HEK293 (cell line): ENCODE data around the gene C1orf52.

ENCODE experiments used
- CTCF ChIA-PET: fragments of 350-600 bp; formaldehyde crosslinking; extraction: SDS; loops from one replicate; lab custom pipeline; 2021; ENCODE audit warnings: antibody characterized with exemption; lab: Yijun Ruan, JAX
- POLR2A ChIA-PET: fragments of 300-600 bp; formaldehyde crosslinking; extraction: SDS; loops from one replicate; lab custom pipeline; 2020; ENCODE audit warnings: antibody characterized with exemption, inconsistent platforms; lab: Yijun Ruan, JAX
- H3K27ac ChIP-seq: fragments of 200-500 bp; sonication (Bioruptor generic); 2 replicates; pipeline ENCODE4 v1.5.1; 2014; ENCODE audit warnings: low read depth, low read length, control low read depth, inconsistent platforms; ENCODE audit errors: extremely low read depth
- H3K36me3 ChIP-seq, 2 experiments: fragments of 200-500 bp in 1 of 2; sonication (Bioruptor generic) in 1 of 2; 1 replicate in 1 of 2; 2 replicates in 1 of 2; pipeline ENCODE4 v1.5.1; 2014 to 2017; ENCODE audit warnings: inconsistent platforms in 2 of 2, low read length in 2 of 2; ENCODE audit not compliant: control insufficient read depth in 2 of 2, insufficient read depth in 1 of 2
- H3K4me1 ChIP-seq: fragments of 200-500 bp; sonication (Bioruptor generic); 2 replicates; pipeline ENCODE4 v1.5.1; 2014; ENCODE audit warnings: mild to moderate bottlenecking, low read length, inconsistent platforms; ENCODE audit not compliant: control insufficient read depth, insufficient read depth
- H3K4me3 ChIP-seq: 2 replicates; pipeline ENCODE4 v1.5.1; 2011; ENCODE audit warnings: low read depth, mild to moderate bottlenecking, control low read depth, low read length, moderate library complexity
- H3K9me3 ChIP-seq: fragments of 200-500 bp; sonication (Bioruptor generic); 2 replicates; pipeline ENCODE4 v1.5.1; 2014; ENCODE audit warnings: low read depth, low read length, inconsistent platforms; ENCODE audit not compliant: control insufficient read depth, insufficient read depth
- FEZF1 ChIP-seq: fragments of 450-650 bp; formaldehyde crosslinking; IDR thresholded peaks from 2 replicates; pipeline ENCODE4 v1.5.1; 2016; ENCODE audit warnings: missing biosample characterization, missing genetic modification characterization
- GLI4 ChIP-seq: fragments of 450-650 bp; formaldehyde crosslinking; IDR thresholded peaks from 2 replicates; pipeline ENCODE4 v1.5.1; 2016; ENCODE audit warnings: missing biosample characterization, missing genetic modification characterization
- IKZF3 ChIP-seq: fragments of 450-650 bp; IDR thresholded peaks from 2 replicates; pipeline ENCODE4 v1.5.0; 2018; ENCODE audit warnings: missing biosample characterization, mild to moderate bottlenecking, missing genetic modification characterization, moderate library complexity
- PRDM6 ChIP-seq: fragments of 450-650 bp; formaldehyde crosslinking; IDR thresholded peaks from 2 replicates; pipeline ENCODE4 v1.5.1; 2017; ENCODE audit warnings: missing biosample characterization, missing genetic modification characterization
- SETDB1 ChIP-seq: IDR thresholded peaks from one replicate; pipeline ENCODE4 v1.6.1; 2017; ENCODE audit warnings: mild to moderate bottlenecking, low read length, moderate library complexity, mixed read lengths; ENCODE audit not compliant: insufficient read length
- ZFHX2 ChIP-seq: fragments of 450-650 bp; formaldehyde crosslinking; conservative IDR thresholded peaks from 2 replicates; pipeline ENCODE4 v1.5.1; 2016; ENCODE audit warnings: missing biosample characterization, missing genetic modification characterization
- ZFP37 ChIP-seq: fragments of 450-650 bp; formaldehyde crosslinking; IDR thresholded peaks from 2 replicates; pipeline ENCODE4 v1.5.1; 2016; ENCODE audit warnings: missing biosample characterization, missing genetic modification characterization
- ZIC2 ChIP-seq: fragments of 450-650 bp; formaldehyde crosslinking; IDR thresholded peaks from 2 replicates; pipeline ENCODE4 v1.5.1; 2016; ENCODE audit warnings: missing biosample characterization, missing genetic modification characterization
- ZNF2 ChIP-seq: fragments of 450-650 bp; formaldehyde crosslinking; IDR thresholded peaks from 2 replicates; pipeline ENCODE4 v1.5.1; 2016; ENCODE audit warnings: missing biosample characterization, missing genetic modification characterization
- ZNF335 ChIP-seq: fragments of 450-650 bp; formaldehyde crosslinking; conservative IDR thresholded peaks from 2 replicates; pipeline ENCODE4 v1.5.1; 2016; ENCODE audit warnings: missing biosample characterization, missing genetic modification characterization
- ZNF341 ChIP-seq: fragments of 450-650 bp; formaldehyde crosslinking; IDR thresholded peaks from 2 replicates; pipeline ENCODE4; 2016; ENCODE audit warnings: low read depth, missing biosample characterization, missing genetic modification characterization
- ZNF423 ChIP-seq: fragments of 450-650 bp; formaldehyde crosslinking; IDR thresholded peaks from 2 replicates; pipeline ENCODE4 v1.5.1; 2016; ENCODE audit warnings: missing biosample characterization, missing genetic modification characterization
- ZNF514 ChIP-seq: fragments of 450-650 bp; formaldehyde crosslinking; IDR thresholded peaks from 2 replicates; pipeline ENCODE4 v1.5.1; 2016; ENCODE audit warnings: missing biosample characterization, missing genetic modification characterization
- ZNF561 ChIP-seq: fragments of 450-650 bp; IDR thresholded peaks from 2 replicates; pipeline ENCODE4 v1.5.1; 2018; ENCODE audit warnings: missing biosample characterization, missing genetic modification characterization, borderline replicate concordance
- ZNF626 ChIP-seq: fragments of 450-650 bp; sonication (Bioruptor Pico); formaldehyde crosslinking; IDR thresholded peaks from 2 replicates; pipeline ENCODE4 v1.5.1; 2018; ENCODE audit warnings: missing biosample characterization, missing genetic modification characterization, inconsistent platforms
- ZNF704 ChIP-seq: fragments of 450-650 bp; formaldehyde crosslinking; IDR thresholded peaks from 2 replicates; pipeline ENCODE4 v1.5.1; 2016; ENCODE audit warnings: missing biosample characterization, missing genetic modification characterization
- ZSCAN18 ChIP-seq: fragments of 450-650 bp; formaldehyde crosslinking; IDR thresholded peaks from 2 replicates; pipeline ENCODE4 v1.5.1; 2016; ENCODE audit warnings: missing biosample characterization, missing genetic modification characterization
- ZSCAN5A ChIP-seq: fragments of 450-650 bp; formaldehyde crosslinking; IDR thresholded peaks from 2 replicates; pipeline ENCODE4 v1.5.1; 2016; ENCODE audit warnings: missing biosample characterization, missing genetic modification characterization
- TF ChIP-seq, protein P1 (sequence below): fragments of 450-650 bp; formaldehyde crosslinking; conservative IDR thresholded peaks from 2 replicates; pipeline ENCODE4 v1.5.1; 2016; ENCODE audit warnings: low read depth, missing biosample characterization, missing genetic modification characterization

Gene C1orf52

DNA sequence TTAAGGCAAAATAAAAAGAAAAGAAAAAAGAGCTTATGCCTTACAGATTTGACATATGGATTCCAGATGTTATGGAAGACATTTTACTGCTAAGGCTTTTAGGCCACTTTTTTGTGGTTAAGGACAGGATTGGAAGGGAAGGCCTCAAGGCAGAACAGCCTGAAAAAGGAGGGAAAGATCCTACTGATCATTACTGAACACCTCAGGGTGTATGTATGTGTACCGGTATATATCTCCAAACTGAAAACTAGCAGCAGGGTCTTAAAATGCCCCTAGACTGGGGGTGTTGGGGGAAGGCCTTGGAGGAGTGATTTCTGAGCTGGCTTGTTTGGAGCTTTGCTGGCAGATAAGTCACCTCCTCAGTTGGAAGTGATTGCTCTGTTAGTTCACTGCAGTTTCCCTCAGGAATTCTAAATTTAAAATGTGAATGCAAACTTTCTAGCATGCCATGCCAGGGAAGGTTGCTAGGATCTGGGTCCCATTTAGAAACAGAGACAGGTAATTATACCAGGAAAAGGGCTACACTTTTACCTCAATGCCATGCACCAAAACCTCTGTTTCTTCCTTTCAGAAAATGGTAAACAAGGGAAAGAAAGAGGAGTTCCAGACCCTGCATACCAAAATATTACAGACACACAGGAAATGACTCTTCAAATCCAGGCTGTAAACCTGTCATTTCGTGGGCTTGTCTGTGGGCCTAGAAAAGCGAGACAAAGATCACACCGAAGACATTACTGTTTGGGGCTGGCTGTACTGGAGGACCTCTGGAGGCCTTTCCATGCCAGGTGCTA lies 15.0 kb downstream of the C1orf52 start:
- no peaks in the 10 kb centered on the region for H3K9me3 ChIP-seq
- no peak for TF ChIP-seq ZNF2
- peak; percentile 64 for TF ChIP-seq ZNF341 (tag by site-specific recombination)
- peak; percentile 76 for TF ChIP-seq FEZF1 (tag by site-specific recombination)
- peak; percentile 32 for TF ChIP-seq SETDB1
- TF ChIP-seq ZNF335 = peak; percentile 43; the same call in 1 of the 2 replicates
- CTCF ChIA-PET = interaction anchor here (0.6 to 2.4 kb wide), 9 partner anchors 9 to 302 kb away, joined by 3 to 15 read pairs (median 5); partner anchors contain the start of gene C1orf52
- H3K27ac ChIP-seq = peak overlapping the region; percentile 33; the same call in 1 of the 2 replicates
- H3K4me1 ChIP-seq = peaks cover 11% of the 10 kb centered on the region
- H3K4me3 ChIP-seq = no peak overlapping the region
- POLR2A ChIA-PET = interaction anchor here (0.7 kb wide), 1 partner anchor 32 kb away, joined by 3 read pairs; no protein-coding TSS in a partner anchor
- H3K36me3 ChIP-seq = no peaks in the 10 kb centered on the region

DNA sequence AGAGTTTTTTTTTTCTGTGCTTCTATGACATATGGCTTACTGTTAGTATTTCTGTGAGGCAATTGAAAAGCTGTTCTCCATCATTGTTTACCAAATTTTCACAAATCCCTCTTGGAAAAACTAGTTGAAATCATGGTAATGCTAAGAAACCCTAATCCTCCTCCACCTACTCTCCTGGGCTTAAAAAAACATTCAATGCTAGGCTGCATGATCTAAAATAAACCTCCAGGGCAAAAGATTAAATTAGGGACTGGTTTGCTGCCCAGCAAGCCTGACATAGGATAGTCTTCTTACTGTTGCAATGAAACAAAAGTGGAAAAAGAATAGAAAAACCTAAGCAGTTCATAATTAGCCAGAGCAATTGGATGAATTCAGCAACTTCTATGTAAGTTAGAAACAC lies 16.1 kb downstream of the C1orf52 start:
- no peaks in the 10 kb centered on the region for H3K36me3 ChIP-seq
- POLR2A ChIA-PET = no interaction called here
- no peaks in the 10 kb centered on the region for H3K9me3 ChIP-seq
- TF ChIP-seq ZIC2 (tag by site-specific recombination) = no peak
- TF ChIP-seq PRDM6 (tag by site-specific recombination) = peak; percentile 97
- peak; percentile 12; the same call in 1 of the 2 replicates for TF ChIP-seq ZFHX2 (tag by site-specific recombination)
- CTCF ChIA-PET = interaction anchor here (0.6 to 2.4 kb wide), 8 partner anchors 8 to 298 kb away, joined by 3 to 15 read pairs (median 4); no protein-coding TSS in a partner anchor
- peaks cover 11% of the 10 kb centered on the region for H3K4me1 ChIP-seq
- H3K27ac ChIP-seq = no peak overlapping the region
- H3K4me3 ChIP-seq = no peak overlapping the region

DNA sequence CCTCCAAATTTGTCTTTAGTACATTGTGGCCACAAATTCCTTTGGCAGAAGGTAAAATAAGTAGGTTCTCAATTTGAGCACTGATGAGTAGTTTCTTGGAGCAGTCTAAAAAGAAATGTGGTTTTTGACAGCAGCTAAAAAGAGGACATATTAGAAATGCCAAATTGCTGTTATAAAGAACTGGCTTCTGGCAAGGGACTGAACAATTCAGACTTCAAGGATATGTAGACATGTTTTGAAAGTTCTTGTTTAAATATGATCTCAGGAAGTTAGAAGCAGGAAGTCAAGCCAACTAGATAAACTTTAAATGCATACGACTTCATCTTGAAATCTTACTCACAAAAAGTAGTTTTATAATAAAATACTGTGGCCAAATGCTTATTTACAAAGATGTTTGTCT lies 18.8 kb downstream of the C1orf52 start:
- Histone ChIP-seq H3K36me3 (no peaks in the 10 kb centered on the region), H3K27ac (no peak overlapping the region; the same call in 1 of the 2 replicates), H3K4me1 (peaks cover 11% of the 10 kb centered on the region), H3K9me3 (no peaks in the 10 kb centered on the region), H3K4me3 (no peak overlapping the region)
- CTCF ChIA-PET = interaction anchor here (0.7 to 2.0 kb wide), 6 partner anchors 10 to 479 kb away, joined by 3 to 20 read pairs (median 5); no protein-coding TSS in a partner anchor
- TF ChIP-seq ZNF335 (0 out of 2 replicates have a peak, but pooled peaks have one; percentile 10), ZNF704 (tag by site-specific recombination) (no peak), ZNF561 (tag by site-specific recombination) (0 out of 2 replicates have a peak, but pooled peaks have one; percentile 3), ZSCAN18 (no peak), ZNF626 (tag by site-specific recombination) (no peak), ZNF423 (tag by site-specific recombination) (no peak), ZFP37 (no peak), GLI4 (tag by site-specific recombination) (no peak), ZSCAN5A (tag by site-specific recombination) (no peak), ZNF514 (no peak), IKZF3 (tag by site-specific recombination) (no peak)
- TF ChIP-seq, protein P1, sequence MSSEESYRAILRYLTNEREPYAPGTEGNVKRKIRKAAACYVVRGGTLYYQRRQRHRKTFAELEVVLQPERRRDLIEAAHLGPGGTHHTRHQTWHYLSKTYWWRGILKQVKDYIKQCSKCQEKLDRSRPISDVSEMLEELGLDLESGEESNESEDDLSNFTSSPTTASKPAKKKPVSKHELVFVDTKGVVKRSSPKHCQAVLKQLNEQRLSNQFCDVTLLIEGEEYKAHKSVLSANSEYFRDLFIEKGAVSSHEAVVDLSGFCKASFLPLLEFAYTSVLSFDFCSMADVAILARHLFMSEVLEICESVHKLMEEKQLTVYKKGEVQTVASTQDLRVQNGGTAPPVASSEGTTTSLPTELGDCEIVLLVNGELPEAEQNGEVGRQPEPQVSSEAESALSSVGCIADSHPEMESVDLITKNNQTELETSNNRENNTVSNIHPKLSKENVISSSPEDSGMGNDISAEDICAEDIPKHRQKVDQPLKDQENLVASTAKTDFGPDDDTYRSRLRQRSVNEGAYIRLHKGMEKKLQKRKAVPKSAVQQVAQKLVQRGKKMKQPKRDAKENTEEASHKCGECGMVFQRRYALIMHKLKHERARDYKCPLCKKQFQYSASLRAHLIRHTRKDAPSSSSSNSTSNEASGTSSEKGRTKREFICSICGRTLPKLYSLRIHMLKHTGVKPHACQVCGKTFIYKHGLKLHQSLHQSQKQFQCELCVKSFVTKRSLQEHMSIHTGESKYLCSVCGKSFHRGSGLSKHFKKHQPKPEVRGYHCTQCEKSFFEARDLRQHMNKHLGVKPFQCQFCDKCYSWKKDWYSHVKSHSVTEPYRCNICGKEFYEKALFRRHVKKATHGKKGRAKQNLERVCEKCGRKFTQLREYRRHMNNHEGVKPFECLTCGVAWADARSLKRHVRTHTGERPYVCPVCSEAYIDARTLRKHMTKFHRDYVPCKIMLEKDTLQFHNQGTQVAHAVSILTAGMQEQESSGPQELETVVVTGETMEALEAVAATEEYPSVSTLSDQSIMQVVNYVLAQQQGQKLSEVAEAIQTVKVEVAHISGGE = no peak
- POLR2A ChIA-PET = interaction anchor here (0.7 to 1.3 kb wide), 4 partner anchors 16 to 296 kb away, joined by 3 to 7 read pairs (median 4); partner anchors contain the start of genes BCL10 and SYDE2
